Tibial nerve (tissue), 4 donors: Measurements from ENCODE around the gene HIGD1A. TPM values are rescaled to one million over a fixed set of nuclear protein-coding genes. Genes with fewer than 3 reads are reported as not detected.

Experiments
- DNase-seq, 2 donors: peaks; one replicate each; pipeline ENCODE4 v3.0.0-alpha.2; 2019; ENCODE audit warnings: low spot score in 2 of 2
- H3K27ac ChIP-seq, 4 donors: fragments of 200-600 bp; sonication (generic) in 3 of 4; one replicate each; pipeline ENCODE4 v1.5.1; 2017 to 2019; ENCODE audit warnings: mild to moderate bottlenecking in 1 of 4
- H3K27me3 ChIP-seq, 2 donors: fragments of 200-600 bp; sonication (generic) in 1 of 2; one replicate each; pipeline versions ENCODE4 v1.5.1 to v1.6.0; 2017 to 2019
- H3K36me3 ChIP-seq, 3 donors: fragments of 200-600 bp; sonication (generic); one replicate each; pipeline ENCODE4 v1.5.1; 2018 to 2019
- H3K4me1 ChIP-seq, 4 donors: fragments of 200-600 bp; sonication (generic) in 3 of 4; one replicate each; pipeline ENCODE4 v1.5.1; 2017 to 2019
- H3K4me3 ChIP-seq, 4 donors: fragments of 200-600 bp; sonication (generic) in 3 of 4; one replicate each; pipeline ENCODE4 v1.5.1; 2017 to 2019; ENCODE audit warnings: mild to moderate bottlenecking in 1 of 4, moderate library complexity in 1 of 4
- H3K9me3 ChIP-seq, 4 donors: fragments of 200-600 bp; sonication (generic) in 3 of 4; one replicate each; pipeline ENCODE4 v1.5.1; 2017 to 2019
- EP300 ChIP-seq, 2 donors: sonication (generic); formaldehyde crosslinking; IDR thresholded peaks; one replicate each; pipeline ENCODE4 v1.6.1; 2017; ENCODE audit warnings: antibody characterized with exemption in 2 of 2, mild to moderate bottlenecking in 1 of 2
- POLR2A ChIP-seq, 2 donors: fragments of 450-650 bp; IDR thresholded peaks; one replicate each; pipeline ENCODE4 v1.6.1; 2017; ENCODE audit warnings: antibody characterized with exemption in 2 of 2, mild to moderate bottlenecking in 2 of 2, moderate library complexity in 2 of 2
- WGBS, 2 donors: methylation state at CpG; one replicate each; pipeline ENCODE4 v1.1.5; 2018; 5-methylcytosine and 5-hydroxymethylcytosine counted together
- total RNA-seq, 4 donors: library from RNA; depleted of rRNA; stranded (reverse); fragments of >200 nt; gene quantifications; one replicate each; pipeline ENCODE4 v1.1.0, GENCODE V29; 2016
- TF ChIP-seq, protein P1 (sequence below), 5 experiments: fragments of 200-600 bp in 3 of 5; fragments of 450-650 bp in 2 of 5; sonication (generic) in 3 of 5; IDR thresholded peaks; one replicate each; pipeline ENCODE4 v1.5.1; 2016 to 2019; ENCODE audit warnings: antibody characterized with exemption in 5 of 5, mild to moderate bottlenecking in 3 of 5, moderate library complexity in 2 of 5

HIGD1A gene
- total RNA-seq, 4 donors from 2014 or later = 155 to 204 (median 186) TPM

DNA sequence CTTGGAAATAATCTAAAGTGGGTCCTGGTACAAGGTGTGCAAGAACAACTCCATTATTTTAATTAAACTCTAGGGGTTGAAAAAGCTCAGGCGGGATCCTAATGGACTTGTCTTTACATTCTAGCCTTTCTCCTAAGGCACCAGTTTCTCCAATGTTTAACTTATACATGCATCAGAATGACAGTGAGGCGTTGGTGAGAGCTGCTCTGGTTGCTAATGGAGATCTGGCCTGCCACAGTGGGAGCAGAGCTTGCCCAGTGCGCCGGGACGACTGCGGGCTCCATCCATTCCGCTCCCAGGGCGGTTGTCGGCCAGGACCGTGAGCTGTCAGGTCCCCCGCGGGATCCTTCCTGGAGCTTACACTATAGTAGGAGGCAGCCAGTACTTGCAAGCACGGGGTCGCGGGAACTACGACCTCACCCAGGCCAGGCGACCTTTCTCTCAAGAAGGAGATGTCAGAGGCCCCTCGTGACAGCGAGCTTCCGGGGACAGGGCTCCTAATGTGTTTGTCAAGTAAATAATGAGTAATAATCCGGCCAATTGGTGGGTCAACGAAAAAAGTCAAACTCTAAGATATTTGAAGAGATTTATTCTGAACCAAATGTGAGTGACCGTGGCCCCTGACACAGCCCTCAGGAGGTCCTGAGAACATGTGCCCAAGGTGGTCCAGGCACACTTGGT lies 991 bp upstream of the HIGD1A start:
- Histone ChIP-seq H3K27me3 (no peaks in the 10 kb centered on the region), H3K4me3 (peak overlapping the region; percentile 67 to 90 (median 80)), H3K36me3 (no peaks in the 10 kb centered on the region), H3K9me3 (no peaks in the 10 kb centered on the region), H3K27ac (peak overlapping the region in 2 of 4 donors; percentile 96 to 98), H3K4me1 (peaks cover 7 to 41% (median 11%) of the 10 kb centered on the region in 4 donors)
- WGBS, 2 donors = 29 to 36% methylated on average over 21 to 22 of the region's 23 CpGs
- TF ChIP-seq, protein P1, sequence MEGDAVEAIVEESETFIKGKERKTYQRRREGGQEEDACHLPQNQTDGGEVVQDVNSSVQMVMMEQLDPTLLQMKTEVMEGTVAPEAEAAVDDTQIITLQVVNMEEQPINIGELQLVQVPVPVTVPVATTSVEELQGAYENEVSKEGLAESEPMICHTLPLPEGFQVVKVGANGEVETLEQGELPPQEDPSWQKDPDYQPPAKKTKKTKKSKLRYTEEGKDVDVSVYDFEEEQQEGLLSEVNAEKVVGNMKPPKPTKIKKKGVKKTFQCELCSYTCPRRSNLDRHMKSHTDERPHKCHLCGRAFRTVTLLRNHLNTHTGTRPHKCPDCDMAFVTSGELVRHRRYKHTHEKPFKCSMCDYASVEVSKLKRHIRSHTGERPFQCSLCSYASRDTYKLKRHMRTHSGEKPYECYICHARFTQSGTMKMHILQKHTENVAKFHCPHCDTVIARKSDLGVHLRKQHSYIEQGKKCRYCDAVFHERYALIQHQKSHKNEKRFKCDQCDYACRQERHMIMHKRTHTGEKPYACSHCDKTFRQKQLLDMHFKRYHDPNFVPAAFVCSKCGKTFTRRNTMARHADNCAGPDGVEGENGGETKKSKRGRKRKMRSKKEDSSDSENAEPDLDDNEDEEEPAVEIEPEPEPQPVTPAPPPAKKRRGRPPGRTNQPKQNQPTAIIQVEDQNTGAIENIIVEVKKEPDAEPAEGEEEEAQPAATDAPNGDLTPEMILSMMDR (IDR thresholded peaks at IDR 0.05) = no peak
- TF ChIP-seq POLR2A (IDR thresholded peaks at IDR 0.05) = no peak
- TF ChIP-seq EP300 (IDR thresholded peaks at IDR 0.05) = no peak
- DNase-seq = no peak

DNA sequence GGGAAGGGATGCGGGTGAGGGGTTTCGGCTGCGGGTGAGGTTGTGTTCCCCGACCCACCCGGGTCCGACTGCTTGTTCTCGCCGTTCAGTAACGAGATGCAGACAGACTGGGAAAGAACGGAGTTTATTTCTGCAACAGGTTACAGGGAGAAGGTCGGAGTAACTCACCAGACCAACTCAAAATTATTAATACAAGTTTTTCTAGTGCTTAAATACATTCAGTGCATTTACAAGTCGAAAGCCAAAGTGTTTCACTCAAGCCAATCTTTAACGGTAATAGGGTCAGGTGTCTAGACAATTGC lies 492 bp upstream of the HIGD1A start:
- no peak for DNase-seq
- Histone ChIP-seq H3K36me3 (no peaks in the 10 kb centered on the region), H3K27me3 (no peaks in the 10 kb centered on the region), H3K4me1 (peaks cover 7 to 46% (median 14%) of the 10 kb centered on the region in 4 donors), H3K27ac (peak overlapping the region; percentile 86 to 98 (median 94)), H3K9me3 (no peaks in the 10 kb centered on the region), H3K4me3 (peak overlapping the region; percentile 67 to 90 (median 80))
- TF ChIP-seq POLR2A (IDR thresholded peaks at IDR 0.05) = no peak
- TF ChIP-seq, protein P1 (IDR thresholded peaks at IDR 0.05) = no peak
- no peak for TF ChIP-seq EP300 (IDR thresholded peaks at IDR 0.05)
- 0 to 2% methylated on average over 13 of the region's 13 CpGs for WGBS, 2 donors

DNA sequence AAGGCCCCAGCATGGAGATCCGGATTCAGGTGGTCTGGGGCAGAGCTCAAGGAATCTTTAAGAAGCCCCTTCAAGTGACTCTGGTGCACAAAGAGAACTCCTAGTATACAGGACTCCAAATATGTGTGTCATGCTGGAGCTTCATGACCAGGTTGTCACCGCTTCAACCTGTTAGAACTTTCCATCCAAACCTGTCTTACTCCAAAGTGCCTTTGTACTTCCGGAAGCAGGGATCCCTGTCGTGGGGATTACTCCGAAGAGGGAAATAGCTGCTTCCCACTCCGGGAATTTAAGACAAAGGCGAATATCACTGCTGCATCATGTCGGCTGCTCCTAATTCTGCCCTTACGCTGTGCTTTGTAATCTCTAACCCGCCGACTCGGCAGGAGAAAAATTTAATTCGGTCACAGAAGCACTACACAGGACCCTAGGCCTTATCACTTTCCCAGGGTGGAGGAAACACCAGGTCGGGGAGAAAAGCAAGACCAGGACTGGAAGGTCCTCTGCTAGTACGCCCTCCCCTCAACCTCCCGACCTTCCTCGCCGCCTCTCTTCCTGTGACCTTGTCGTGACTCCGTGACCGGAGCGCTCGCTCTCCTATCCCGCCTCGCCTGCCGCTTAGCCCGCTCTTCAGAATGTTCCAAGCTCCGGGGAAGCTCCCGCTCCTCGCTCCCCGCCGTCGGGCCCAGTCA lies 730 bp downstream of the HIGD1A start:
- Histone ChIP-seq H3K36me3 (no peaks in the 10 kb centered on the region), H3K9me3 (no peaks in the 10 kb centered on the region), H3K4me3 (peak overlapping the region; percentile 67 to 90 (median 80)), H3K4me1 (peaks cover 7 to 49% (median 15%) of the 10 kb centered on the region in 4 donors), H3K27ac (peak overlapping the region; percentile 86 to 98 (median 94)), H3K27me3 (no peaks in the 10 kb centered on the region)
- 1 to 2% methylated on average over 32 to 33 of the region's 33 CpGs for WGBS, 2 donors
- no peak for TF ChIP-seq EP300 (IDR thresholded peaks at IDR 0.05)
- no peak for TF ChIP-seq POLR2A (IDR thresholded peaks at IDR 0.05)
- TF ChIP-seq, protein P1 (IDR thresholded peaks at IDR 0.05) = no peak
- no peak for DNase-seq

DNA sequence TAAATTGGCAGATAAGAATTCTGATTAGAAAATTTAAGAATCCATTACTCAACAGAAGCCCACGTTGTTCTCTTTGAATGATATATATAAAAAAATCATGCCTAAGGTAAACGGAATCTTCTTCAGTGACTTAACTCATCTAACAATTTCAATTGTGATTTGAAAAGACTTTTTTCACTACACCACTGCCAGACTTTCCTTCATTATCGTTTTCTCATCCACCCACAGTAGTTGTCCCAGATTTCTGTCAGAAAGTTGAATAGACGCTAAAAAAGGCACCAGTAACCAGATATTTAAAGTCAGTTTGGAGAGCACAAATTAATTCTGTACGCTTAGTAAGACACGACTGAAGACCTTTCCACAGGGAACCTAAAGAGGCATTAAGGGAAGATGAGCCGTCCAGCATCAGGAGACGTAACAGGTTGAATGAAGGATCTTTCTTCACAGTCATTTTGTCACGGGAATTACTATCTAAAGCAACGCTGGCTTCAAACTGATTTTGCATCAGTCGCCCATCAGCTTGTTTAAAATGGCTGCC lies 1.3 kb downstream of the HIGD1A start:
- H3K27ac ChIP-seq = peak overlapping the region; percentile 86 to 98 (median 94)
- TF ChIP-seq POLR2A (IDR thresholded peaks at IDR 0.05) (no peak), EP300 (IDR thresholded peaks at IDR 0.05) (no peak)
- TF ChIP-seq, protein P1 (IDR thresholded peaks at IDR 0.05) = no peak
- DNase-seq = no peak
- H3K36me3 ChIP-seq = no peaks in the 10 kb centered on the region
- H3K4me1 ChIP-seq = peaks cover 7 to 49% (median 15%) of the 10 kb centered on the region in 4 donors
- peak overlapping the region; percentile 67 to 90 (median 80) for H3K4me3 ChIP-seq
- no peaks in the 10 kb centered on the region for H3K9me3 ChIP-seq
- 32 to 41% methylated on average over 11 of the region's 11 CpGs for WGBS, 2 donors
- H3K27me3 ChIP-seq = no peaks in the 10 kb centered on the region

DNA sequence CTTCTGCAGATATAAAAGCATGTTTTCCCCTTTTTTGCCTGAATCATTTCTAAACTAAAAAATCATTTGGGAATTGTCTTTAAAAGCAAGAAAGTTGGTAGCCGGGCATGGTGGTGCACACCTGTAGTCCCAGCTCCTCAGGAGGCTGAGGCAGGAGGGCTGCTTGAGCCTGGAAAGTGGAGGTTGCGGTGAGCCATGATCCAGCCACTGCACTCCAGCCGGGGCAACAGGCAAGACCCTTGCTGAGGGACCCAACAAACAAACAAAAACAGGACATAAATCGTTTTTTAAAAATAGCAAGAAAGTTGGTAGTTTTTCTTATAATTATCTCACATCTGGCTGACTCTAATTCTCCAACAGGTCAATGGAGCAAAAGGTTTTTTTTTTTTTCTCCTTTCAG lies 2.5 kb downstream of the HIGD1A start:
- H3K4me3 ChIP-seq = no peak overlapping the region
- WGBS, 2 donors = 88 to 92% methylated on average over 4 of the region's 4 CpGs
- no peaks in the 10 kb centered on the region for H3K27me3 ChIP-seq
- no peaks in the 10 kb centered on the region for H3K36me3 ChIP-seq
- peak overlapping the region in 2 of 4 donors; percentile 96 to 98 for H3K27ac ChIP-seq
- H3K4me1 ChIP-seq = peaks cover 7 to 49% (median 15%) of the 10 kb centered on the region in 4 donors
- DNase-seq = no peak
- TF ChIP-seq EP300 (IDR thresholded peaks at IDR 0.05) = no peak
- H3K9me3 ChIP-seq = no peaks in the 10 kb centered on the region
